ENCODE data around the gene IRF2BP1. TPM values are rescaled to one million over a fixed set of nuclear protein-coding genes. Genes with fewer than 3 reads are reported as not detected.

The IRF2BP1 gene
- total and polyA plus RNA-seq, 12 donors: 3.8 to 57.0 (median 35.8) TPM

DNA sequence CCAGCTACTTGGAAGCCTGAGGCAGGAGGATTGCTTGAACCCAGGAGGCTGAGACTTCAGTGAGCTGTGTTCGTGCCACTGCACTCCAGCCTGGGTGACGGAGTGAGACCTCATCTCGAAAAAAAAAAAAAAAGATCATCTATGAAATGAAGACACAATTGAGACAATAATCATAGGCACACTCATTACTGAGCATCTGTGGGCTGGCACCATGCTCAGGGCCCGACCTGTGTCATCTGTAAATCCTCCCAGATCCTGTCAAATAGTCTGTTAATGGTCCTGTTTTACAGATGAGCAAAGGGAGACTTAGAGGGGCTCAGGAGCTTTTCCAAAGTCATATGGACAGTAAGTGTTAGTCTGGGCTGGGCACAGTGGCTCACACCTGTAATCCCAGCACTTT lies 32.8 kb upstream of the IRF2BP1 start:
- Histone ChIP-seq H3K27me3 (no peaks in the 10 kb centered on the region), H3K27ac (no peak overlapping the region), H3K4me1 (replicated peaks in 1 of 2) (no peaks in the 10 kb centered on the region), H3K4me3 (no peak overlapping the region), H3K36me3 (replicated peaks in 1 of 2) (no peaks in the 10 kb centered on the region), H3K9me3 (replicated peaks in 1 of 3) (no peaks in the 10 kb centered on the region)
- no peak for TF ChIP-seq POLR2A (IDR thresholded peaks at IDR 0.05)
- TF ChIP-seq, protein P1, sequence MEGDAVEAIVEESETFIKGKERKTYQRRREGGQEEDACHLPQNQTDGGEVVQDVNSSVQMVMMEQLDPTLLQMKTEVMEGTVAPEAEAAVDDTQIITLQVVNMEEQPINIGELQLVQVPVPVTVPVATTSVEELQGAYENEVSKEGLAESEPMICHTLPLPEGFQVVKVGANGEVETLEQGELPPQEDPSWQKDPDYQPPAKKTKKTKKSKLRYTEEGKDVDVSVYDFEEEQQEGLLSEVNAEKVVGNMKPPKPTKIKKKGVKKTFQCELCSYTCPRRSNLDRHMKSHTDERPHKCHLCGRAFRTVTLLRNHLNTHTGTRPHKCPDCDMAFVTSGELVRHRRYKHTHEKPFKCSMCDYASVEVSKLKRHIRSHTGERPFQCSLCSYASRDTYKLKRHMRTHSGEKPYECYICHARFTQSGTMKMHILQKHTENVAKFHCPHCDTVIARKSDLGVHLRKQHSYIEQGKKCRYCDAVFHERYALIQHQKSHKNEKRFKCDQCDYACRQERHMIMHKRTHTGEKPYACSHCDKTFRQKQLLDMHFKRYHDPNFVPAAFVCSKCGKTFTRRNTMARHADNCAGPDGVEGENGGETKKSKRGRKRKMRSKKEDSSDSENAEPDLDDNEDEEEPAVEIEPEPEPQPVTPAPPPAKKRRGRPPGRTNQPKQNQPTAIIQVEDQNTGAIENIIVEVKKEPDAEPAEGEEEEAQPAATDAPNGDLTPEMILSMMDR (IDR thresholded peaks at IDR 0.05): no peak
- 62 to 65% (median 64%) methylated on average over 4 of the region's 4 CpGs for WGBS, 4 donors
- no peak for DNase-seq
- intact Hi-C loops (cut with DNase I): no loop called here

DNA sequence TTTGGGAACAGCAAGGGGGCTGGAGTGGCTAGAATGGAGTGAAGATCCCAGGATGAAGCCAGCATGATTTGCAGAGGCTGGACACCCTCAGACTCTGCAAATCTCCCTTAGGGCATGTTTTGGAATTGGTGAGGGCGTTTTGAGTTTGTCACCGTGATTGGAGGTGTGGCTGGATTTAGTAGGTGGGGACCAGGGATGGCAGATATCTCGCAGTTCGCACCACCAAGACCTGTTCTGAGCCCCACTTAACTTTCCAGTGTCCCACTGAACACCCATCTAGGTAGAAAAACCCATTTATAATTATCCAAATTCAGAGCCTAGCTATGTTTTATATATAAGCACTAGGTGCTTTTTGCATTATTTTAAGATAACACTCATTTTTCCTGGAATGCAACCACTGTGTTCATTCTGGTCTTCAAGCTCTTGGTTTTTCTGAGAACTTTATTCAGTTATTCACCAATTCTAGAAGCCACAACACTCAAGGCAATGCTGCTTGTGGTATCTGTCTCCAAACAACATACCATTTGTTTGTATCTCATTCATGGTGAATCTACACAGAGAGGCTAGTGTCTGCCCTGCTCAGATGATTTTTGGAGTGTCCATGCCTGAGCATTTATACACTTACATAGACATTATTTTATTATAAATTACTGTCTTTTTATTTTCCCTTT lies 31.6 kb upstream of the IRF2BP1 start:
- TF ChIP-seq POLR2A (IDR thresholded peaks at IDR 0.05): no peak
- TF ChIP-seq, protein P1 (IDR thresholded peaks at IDR 0.05): no peak
- intact Hi-C loops (cut with DNase I): no loop called here
- 52 to 71% (median 62%) methylated on average over 4 of the region's 4 CpGs for WGBS, 4 donors

DNA sequence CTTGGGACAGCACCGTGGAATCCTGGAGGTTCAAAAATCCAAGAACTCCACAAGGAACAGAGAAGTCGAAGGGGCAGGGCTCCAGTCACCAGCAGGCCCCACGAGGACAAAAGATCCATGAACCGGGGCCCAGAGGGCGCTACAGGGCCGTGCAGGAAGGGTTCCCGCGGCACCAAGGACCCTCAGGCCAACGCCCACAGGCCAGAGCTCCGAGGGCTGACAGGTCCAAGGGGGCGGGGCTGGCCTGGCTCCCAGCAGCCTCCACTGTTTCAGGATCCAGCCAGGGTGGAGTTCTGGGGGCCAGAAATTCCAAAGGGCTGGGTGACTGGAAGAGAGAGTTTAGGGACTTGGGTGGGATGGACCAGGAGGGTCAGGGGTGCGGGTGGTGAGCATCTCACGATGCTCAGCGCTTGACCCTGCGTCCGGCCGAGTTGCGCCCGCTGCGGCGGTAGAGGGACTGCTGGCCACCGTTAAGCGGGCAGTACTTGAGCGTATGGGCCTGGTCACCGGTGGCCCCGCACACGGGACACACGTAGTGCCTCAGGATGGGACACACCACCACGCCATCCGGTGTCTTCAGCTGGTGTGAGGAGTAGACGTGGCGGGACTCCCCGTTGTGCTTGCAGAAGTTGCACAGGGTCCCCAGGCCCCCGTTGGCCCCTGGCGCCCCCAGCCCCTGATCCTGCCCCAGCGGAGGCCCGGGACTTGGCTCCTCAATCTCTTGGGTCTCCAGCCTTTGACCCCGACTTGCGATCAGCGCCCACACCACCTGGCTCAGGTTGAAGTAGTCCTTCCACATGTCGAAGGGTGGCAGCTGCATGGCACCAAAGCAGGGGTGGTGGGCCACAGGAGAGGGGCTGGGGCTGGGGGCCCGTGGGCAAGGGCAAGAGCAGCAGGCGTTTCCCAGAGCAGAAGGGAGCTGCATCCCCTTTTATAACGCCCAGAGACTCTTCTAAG lies 28.2 kb upstream of the IRF2BP1 start, which contains the start of gene NANOS2:
Gene NANOS2, minus strand, starts transcription at position 905 of the 957 bp plus-strand sequence. Its CDS starts 85 bp downstream, at position 820.
- H3K4me1 ChIP-seq (replicated peaks in 1 of 2): no peaks in the 10 kb centered on the region
- H3K4me3 ChIP-seq: no peak within 1 kb of the TSS
- 41 to 74% (median 66%) methylated on average over 22 to 44 of the region's 44 CpGs for WGBS, 4 donors
- no peak for DNase-seq
- TF ChIP-seq, protein P1 (IDR thresholded peaks at IDR 0.05): no peak
- no peak for TF ChIP-seq POLR2A (IDR thresholded peaks at IDR 0.05)
- intact Hi-C loops (cut with DNase I): no loop called here
- no peaks in the 10 kb centered on the region for H3K36me3 ChIP-seq (replicated peaks in 1 of 2)
- H3K27ac ChIP-seq: no peak within 1 kb of the TSS
- no peaks in the 10 kb centered on the region for H3K9me3 ChIP-seq (replicated peaks in 1 of 3)
- H3K27me3 ChIP-seq: no peaks in the 10 kb centered on the region

More for the DNA sequence above, 31.6 kb upstream of the IRF2BP1 start:
- Histone ChIP-seq H3K4me3 (no peak overlapping the region), H3K4me1 (replicated peaks in 1 of 2) (no peaks in the 10 kb centered on the region), H3K36me3 (replicated peaks in 1 of 2) (no peaks in the 10 kb centered on the region), H3K27me3 (no peaks in the 10 kb centered on the region), H3K27ac (no peak overlapping the region), H3K9me3 (replicated peaks in 1 of 3) (no peaks in the 10 kb centered on the region)
- DNase-seq: no peak

DNA sequence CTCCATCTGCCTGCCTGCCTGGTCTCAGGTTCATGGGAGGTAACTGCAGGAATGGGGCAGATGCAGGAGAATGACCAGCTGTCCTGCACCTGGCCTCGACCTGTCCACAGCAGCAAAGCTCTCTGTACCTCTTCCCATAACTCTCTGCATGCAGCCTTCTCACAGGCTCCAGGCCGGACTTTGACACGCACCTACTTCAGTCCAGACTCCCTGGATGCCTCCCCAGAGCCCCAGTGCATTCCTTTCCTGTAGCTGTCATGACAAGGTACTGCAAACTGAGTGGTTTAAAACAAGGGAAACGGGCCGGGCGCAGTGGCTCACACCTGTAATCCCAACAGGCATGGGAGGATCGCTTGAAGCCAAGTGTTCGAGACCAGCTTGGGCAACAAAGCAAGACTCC lies 25.4 kb upstream of the IRF2BP1 start:
- intact Hi-C loops (cut with DNase I): no loop called here
- WGBS, 4 donors: 65 to 78% (median 74%) methylated on average over 7 to 8 of the region's 8 CpGs
- Histone ChIP-seq H3K27ac (no peak overlapping the region), H3K9me3 (replicated peaks in 1 of 3) (no peaks in the 10 kb centered on the region), H3K27me3 (no peaks in the 10 kb centered on the region), H3K4me1 (replicated peaks in 1 of 2) (no peaks in the 10 kb centered on the region), H3K36me3 (replicated peaks in 1 of 2) (no peaks in the 10 kb centered on the region), H3K4me3 (no peak overlapping the region)
- DNase-seq: no peak
- TF ChIP-seq, protein P1 (IDR thresholded peaks at IDR 0.05): no peak
- no peak for TF ChIP-seq POLR2A (IDR thresholded peaks at IDR 0.05)

Measured in adrenal gland (tissue), 12 donors.